D721Med (cell line): ENCODE data around the gene MXRA8.

Experiments
- DNase-seq: peaks from one replicate; pipeline ENCODE4 v3.0.0; 2011; ENCODE audit warnings: low spot score; ENCODE audit not compliant: insufficient read length
- FAIRE-seq: peaks from 2 replicates; lab custom pipeline; 2011; peaks lifted over from hg19 to GRCh38; lab: Jason Lieb, UNC
- TF ChIP-seq, protein P1 (sequence below): IDR thresholded peaks from 2 replicates; pipeline ENCODE4 v1.5.1; 2012; ENCODE audit warnings: mild to moderate bottlenecking, control low read depth; ENCODE audit not compliant: insufficient read depth; ENCODE audit errors: missing control alignments

The MXRA8 gene

DNA sequence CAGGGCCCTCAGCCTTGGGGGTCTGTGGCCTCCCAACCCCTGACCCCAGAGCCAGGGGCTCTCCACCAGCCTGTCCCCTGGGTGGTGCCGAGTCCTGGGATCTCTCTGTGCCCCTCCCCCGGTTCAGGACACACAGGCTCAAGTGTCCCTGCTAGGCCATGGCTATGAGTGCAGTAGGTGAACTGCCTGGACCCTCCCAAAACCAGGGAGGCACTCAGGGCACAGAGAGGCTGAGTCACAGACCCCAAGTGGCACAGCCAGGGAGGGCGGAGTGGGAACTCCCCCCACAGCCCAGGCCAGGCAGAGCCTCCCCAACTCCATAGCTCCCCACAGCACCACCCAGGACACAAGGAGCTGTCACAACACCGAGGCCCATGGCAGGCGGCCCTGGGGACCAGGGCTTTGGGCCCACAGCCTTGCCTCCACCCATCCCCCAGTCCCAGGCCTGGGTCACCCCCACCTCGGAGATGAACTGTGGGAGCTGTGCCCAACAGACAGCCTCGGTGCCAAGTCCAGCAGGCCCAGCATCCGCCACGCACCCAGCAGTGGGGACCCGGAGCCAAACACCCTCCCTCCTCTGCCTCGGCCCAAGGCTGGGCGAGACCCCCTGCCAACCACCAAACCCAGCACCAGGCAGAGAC, 12.4 kb downstream of the MXRA8 start:
- DNase-seq (no peak), FAIRE-seq (no peak)
- TF ChIP-seq, protein P1, sequence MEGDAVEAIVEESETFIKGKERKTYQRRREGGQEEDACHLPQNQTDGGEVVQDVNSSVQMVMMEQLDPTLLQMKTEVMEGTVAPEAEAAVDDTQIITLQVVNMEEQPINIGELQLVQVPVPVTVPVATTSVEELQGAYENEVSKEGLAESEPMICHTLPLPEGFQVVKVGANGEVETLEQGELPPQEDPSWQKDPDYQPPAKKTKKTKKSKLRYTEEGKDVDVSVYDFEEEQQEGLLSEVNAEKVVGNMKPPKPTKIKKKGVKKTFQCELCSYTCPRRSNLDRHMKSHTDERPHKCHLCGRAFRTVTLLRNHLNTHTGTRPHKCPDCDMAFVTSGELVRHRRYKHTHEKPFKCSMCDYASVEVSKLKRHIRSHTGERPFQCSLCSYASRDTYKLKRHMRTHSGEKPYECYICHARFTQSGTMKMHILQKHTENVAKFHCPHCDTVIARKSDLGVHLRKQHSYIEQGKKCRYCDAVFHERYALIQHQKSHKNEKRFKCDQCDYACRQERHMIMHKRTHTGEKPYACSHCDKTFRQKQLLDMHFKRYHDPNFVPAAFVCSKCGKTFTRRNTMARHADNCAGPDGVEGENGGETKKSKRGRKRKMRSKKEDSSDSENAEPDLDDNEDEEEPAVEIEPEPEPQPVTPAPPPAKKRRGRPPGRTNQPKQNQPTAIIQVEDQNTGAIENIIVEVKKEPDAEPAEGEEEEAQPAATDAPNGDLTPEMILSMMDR = no peak

DNA sequence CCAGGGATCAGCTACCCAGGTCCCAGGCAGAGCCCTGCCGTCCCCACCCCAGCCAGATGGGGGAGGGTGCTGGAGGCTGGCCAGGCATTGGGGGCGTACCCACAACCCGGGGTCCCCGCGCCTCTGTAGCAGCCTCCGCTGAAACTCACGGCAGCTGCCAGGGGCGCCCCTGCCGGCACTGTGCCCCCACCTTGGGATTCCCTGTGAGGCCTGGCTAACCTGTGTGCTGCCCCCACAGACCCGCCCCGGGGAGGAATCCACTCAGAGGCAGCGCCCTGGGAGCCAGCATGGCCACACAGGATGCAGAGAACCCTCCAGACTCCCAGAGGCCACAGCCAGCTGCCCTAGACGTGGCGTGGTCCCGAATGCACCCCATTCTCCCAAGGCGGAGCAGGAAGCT, 13.0 kb downstream of the MXRA8 start:
- DNase-seq (no peak), FAIRE-seq (no peak)
- TF ChIP-seq, protein P1 = no peak

DNA sequence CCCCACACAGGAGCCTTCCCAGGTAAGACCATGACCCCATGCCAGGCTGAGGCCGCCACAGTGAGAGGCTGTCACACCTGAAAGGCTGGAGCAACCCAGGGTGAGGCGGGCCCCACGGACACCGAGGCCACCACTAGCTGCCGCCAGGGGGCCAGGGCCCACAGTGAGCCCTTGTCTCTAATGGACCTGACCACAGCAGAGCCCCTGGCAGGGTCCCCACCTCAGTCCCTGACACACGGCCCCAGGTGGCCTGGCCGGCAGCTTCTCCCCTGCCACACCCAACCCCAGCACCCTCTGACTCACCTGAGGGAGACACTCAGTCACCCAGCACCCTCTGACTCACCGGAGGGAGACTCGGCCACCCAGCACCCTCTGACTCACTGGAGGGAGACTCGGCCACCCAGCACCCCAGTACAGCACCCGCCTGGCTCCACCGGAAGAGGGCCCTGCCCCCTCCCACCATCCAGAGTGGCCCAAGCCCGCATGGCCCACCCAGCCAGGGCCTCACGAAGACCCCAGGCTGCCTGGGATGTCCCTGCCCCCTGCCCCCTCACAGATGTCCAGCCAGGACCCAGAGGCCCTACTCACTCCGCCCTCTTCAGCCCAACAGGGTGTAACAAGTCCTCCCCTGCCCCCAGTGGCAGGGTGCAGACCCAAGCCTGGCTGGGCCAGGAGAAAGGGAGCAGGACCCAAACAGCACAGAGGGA, 13.5 kb downstream of the MXRA8 start:
- TF ChIP-seq, protein P1 = peak; percentile 21
- FAIRE-seq = no peak
- no peak for DNase-seq

DNA sequence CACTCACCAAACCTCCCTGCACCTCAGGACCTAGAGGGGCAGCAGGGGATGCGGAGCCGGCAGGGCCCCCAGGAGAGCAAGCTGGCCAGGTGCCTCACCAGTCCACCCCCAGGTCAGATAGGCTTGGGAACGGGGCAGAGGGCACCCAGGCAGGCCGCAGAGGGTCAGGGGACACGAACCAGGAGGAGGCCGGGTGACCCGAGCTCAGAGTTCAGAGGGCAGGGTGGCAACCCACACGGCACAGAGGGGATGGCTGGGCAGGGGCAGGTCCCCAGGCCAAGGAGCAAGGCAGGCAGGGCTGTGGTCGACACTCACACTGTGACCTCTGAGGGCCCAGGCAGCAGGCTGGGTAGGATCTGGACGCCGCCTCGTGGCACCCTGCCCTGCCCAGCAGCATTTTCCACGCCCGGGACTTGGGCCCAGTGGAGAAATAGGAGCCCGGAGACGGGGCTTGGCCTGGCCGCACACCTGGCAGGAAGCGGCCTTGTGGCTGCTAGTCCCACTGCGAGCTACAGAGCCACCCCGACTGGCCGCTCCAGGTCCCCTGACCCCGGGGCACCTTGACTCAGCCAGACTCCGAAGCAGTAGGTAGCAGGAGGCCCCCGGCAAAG, 14.4 kb downstream of the MXRA8 start:
- TF ChIP-seq, protein P1 = no peak
- DNase-seq (no peak), FAIRE-seq (no peak)

DNA sequence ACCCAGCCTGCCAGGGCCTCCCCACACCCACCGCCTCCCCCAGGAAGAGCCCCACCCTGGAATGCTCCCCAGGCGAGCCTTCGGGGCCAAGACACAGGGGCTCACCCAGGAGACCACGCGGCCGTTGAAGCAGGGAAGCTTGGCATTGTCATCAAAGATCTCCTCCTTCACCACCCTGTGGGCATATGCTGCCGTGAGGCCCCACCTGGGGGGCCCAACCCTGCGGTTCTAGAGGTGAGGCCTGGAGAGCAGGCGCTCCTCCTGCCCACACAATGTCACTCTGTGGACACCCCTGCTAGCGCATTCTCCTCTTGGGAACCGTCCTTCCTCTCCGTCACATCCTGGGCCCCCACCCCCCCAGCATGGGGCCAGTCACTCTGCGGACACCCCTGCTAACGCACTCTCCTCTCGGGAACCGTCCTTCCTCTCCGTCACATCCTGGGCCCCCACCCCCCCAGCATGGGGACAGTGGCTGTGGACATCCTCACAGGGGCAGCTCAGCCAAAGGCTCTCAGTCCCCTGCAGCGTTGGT, 15.7 kb downstream of the MXRA8 start:
- no peak for FAIRE-seq

DNA sequence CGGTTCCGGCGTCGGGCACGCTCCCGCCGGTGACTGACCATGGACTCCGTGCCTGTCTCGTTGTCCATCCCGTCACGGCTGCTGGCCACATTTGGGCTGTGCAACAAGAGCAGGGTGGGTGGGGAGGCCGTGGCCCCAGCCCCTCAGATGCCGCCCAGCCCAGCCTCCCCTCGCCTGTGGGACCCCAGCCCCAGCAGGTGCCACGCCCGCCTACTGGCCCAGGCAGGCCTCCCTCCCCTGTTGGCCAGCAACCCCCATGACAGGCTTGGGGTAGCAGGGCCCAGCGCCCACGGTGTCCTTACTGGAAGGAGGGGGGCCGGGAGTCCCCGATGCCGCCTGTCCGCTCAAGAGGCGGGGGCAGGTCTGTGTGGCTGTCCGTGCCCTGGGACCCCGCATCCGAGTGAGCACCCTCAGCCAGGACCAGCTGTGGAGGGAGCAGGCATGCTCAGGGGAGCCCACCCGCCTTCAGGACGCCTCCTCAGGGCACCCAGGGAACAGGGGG, 16.2 kb downstream of the MXRA8 start:
- no peak for FAIRE-seq
- DNase-seq = no peak
- TF ChIP-seq, protein P1 = no peak

More for the DNA sequence above, 15.7 kb downstream of the MXRA8 start:
- TF ChIP-seq, protein P1 = no peak
- DNase-seq = no peak
